Psoas muscle (tissue), 8 donors: Measurements from ENCODE around the gene AACS. TPM values are rescaled to one million over a fixed set of nuclear protein-coding genes. Genes with fewer than 3 reads are reported as not detected.
"Not testable (repeated sequence)": the region's sequence is repeated elsewhere in the genome, so short reads cannot be mapped to it uniquely, and the experiment has no call there.

Experiments
- ATAC-seq, 4 donors: fragments of 200-7000 bp; cut with Tn5 transposase; one replicate each; pipeline ENCODE4 v1.9.1; 2020; ENCODE audit warnings: moderate library complexity in 3 of 4, mild to moderate bottlenecking in 2 of 4
- DNase-seq, 2 donors: peaks; one replicate each; pipeline ENCODE4 v3.0.0-alpha.2; 2020
- H3K27ac ChIP-seq: fragments of 200-600 bp; one replicate; pipeline ENCODE4 v1.8.0; 2022
- H3K27me3 ChIP-seq, 3 donors: fragments of 200-600 bp in 1 of 3; one replicate each; pipeline versions ENCODE4 v1.6.1 to v1.8.0; 2013 to 2022; ENCODE audit warnings: low read length in 2 of 3, mild to moderate bottlenecking in 2 of 3, moderate library complexity in 1 of 3; ENCODE audit not compliant: insufficient read depth in 3 of 3
- H3K36me3 ChIP-seq, 2 donors: fragments of 200-600 bp in 1 of 2; one replicate each; pipeline versions ENCODE4 v1.6.1 to v1.8.0; 2013 to 2022; ENCODE audit warnings: low read depth in 1 of 2, mild to moderate bottlenecking in 1 of 2, moderate library complexity in 1 of 2; ENCODE audit not compliant: insufficient read depth in 1 of 2
- H3K4me1 ChIP-seq: fragments of 200-600 bp; one replicate; pipeline ENCODE4 v1.8.0; 2022
- H3K4me3 ChIP-seq: fragments of 200-600 bp; one replicate; pipeline ENCODE4 v1.8.0; 2022; ENCODE audit warnings: mild to moderate bottlenecking
- H3K9me3 ChIP-seq: fragments of 200-600 bp; one replicate; pipeline ENCODE4 v1.8.0; 2022
- WGBS, 3 donors: extraction: QIAGEN DNeasy Blood & Tissue Kit; methylation state at CpG; one replicate each; pipeline versions ENCODE4 v1.1.6 to v1.1.7; 2013; 5-methylcytosine and 5-hydroxymethylcytosine counted together
- intact Hi-C, 2 donors: fragments of 100-400 bp; cut with DNase I; formaldehyde crosslinking; loops; one replicate each; pipeline versions ENCODE4 v1.11.0 to v1.14.2; 2022
- polyA plus RNA-seq, 3 donors: library from polyadenylated mRNA; stranded (reverse); fragments of 200-250 nt; gene quantifications; one replicate each; pipeline ENCODE4 v1.2.3, GENCODE V29; 2013
- total RNA-seq, 4 donors: library from RNA; stranded (reverse); fragmentation: NEBNext Ultra II Directional in 2 of 4; extraction: Animal tissue kit (Norgen Biotek cat#: 25700) in 2 of 4; gene quantifications; one replicate each; pipeline versions ENCODE4 v1.2.1 to v1.2.4, GENCODE V29; 2021 to 2023
- TF ChIP-seq, protein P1 (sequence below): fragments of 200-600 bp; IDR thresholded peaks from one replicate; pipeline ENCODE4 v1.8.0; 2022; ENCODE audit warnings: antibody characterized with exemption
- donor health status: healthy with polysubstance abuse.
- donor health status: DM: no; HTN: no; CAD: no; lungs with moderate emphysema.
- donor health status: Bipolar disorder and iron deficiency.
- donor health status: healthy.
- donor health status: DM: yes; HTN: yes; CAD: no.
- donor health status: DM: no; HTN: no; CAD: no.
- donor health status: DM: no; HTN: no; CAD: no.
- donor health status: DM: yes; HTN: yes; CAD: no.

AACS gene
- total and polyA plus RNA-seq, 7 donors, result 3.2 to 9.5 (median 5.7) TPM

DNA sequence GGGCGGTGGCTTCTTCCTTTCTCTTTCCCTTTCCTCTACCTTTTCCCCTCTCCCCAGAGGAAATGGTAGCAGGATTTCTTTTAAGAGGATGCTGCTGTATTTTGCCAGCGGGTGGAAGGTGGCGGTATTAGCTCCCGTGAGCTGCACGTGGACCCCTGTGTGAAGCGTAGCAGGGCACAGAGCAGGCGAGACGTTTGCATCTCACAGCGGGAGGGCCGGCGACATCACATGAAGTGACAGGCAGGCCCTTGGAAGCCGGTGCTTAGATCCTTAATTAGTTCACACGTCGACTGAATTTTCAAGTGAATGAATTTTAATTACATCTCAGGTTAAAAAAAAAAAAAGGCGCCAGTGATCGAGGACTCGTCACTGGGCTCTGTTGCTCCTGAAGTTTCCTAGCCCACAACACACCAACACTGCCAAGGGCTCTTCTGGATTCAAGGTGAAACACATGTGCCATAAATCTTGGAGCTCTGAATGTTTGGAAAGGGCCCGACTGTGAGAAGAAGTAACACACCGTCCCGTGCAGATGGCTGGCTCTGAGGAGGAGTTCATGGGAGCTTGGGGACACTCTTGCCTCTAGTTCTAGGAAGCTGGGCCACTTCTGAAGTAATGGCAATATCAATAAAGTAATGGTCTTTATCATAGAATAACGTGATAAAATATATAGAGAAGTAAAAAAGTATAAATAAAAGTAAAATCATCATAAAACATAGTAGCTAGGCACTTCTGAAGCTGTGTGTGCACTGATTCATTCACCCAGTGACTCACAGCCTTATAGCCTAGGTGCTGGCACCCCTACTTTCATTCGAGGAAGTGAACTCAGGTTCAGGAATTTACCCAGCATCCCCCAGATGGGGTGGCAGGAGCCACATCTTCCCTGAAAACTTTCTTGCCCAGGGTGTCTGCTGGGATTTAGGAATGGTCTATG lies 75.3 kb downstream of the AACS start:
- WGBS, 3 donors, result 55 to 66% (median 65%) methylated on average over 22 of the region's 22 CpGs
- intact Hi-C loops, result no loop called here
- H3K9me3 ChIP-seq, result no peaks in the 10 kb centered on the region
- TF ChIP-seq, protein P1, sequence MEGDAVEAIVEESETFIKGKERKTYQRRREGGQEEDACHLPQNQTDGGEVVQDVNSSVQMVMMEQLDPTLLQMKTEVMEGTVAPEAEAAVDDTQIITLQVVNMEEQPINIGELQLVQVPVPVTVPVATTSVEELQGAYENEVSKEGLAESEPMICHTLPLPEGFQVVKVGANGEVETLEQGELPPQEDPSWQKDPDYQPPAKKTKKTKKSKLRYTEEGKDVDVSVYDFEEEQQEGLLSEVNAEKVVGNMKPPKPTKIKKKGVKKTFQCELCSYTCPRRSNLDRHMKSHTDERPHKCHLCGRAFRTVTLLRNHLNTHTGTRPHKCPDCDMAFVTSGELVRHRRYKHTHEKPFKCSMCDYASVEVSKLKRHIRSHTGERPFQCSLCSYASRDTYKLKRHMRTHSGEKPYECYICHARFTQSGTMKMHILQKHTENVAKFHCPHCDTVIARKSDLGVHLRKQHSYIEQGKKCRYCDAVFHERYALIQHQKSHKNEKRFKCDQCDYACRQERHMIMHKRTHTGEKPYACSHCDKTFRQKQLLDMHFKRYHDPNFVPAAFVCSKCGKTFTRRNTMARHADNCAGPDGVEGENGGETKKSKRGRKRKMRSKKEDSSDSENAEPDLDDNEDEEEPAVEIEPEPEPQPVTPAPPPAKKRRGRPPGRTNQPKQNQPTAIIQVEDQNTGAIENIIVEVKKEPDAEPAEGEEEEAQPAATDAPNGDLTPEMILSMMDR, result no peak
- H3K27ac ChIP-seq, result no peak overlapping the region
- DNase-seq (no peak), ATAC-seq (no peak)
- H3K27me3 ChIP-seq, result no peaks in the 10 kb centered on the region
- H3K36me3 ChIP-seq, result peaks cover 0 to 6% of the 10 kb centered on the region in 2 donors
- no peaks in the 10 kb centered on the region for H3K4me1 ChIP-seq
- no peak overlapping the region for H3K4me3 ChIP-seq

GRCh38 chr12:125141210-125141573 lies 76.0 kb downstream of the AACS start:
- 83 to 87% (median 86%) methylated on average over 11 of the region's 11 CpGs for WGBS, 3 donors
- intact Hi-C loops, H3K27me3 ChIP-seq, DNase-seq, H3K36me3 ChIP-seq, H3K4me3 ChIP-seq, H3K9me3 ChIP-seq, H3K27ac ChIP-seq, ATAC-seq, H3K4me1 ChIP-seq: not testable (repeated sequence)

- Histone ChIP-seq H3K27me3 (no peaks in the 10 kb centered on the region), H3K4me3 (no peak overlapping the region), H3K27ac (no peak overlapping the region), H3K9me3 (no peaks in the 10 kb centered on the region), H3K36me3 (peaks cover 0 to 4% of the 10 kb centered on the region in 2 donors), H3K4me1 (no peaks in the 10 kb centered on the region)
- DNase-seq, result no peak
- TF ChIP-seq, protein P1, result no peak
- ATAC-seq, result peak in 1 of 4 donors; percentile 9
- WGBS, 3 donors, result 65 to 79% (median 75%) methylated on average over 9 of the region's 9 CpGs
- intact Hi-C loops, result no loop called here
Measured at GRCh38 chr12:125142601-125143000, 77.4 kb downstream of the AACS start.

GRCh38 chr12:125143491-125143890 lies 78.3 kb downstream of the AACS start:
- no peaks in the 10 kb centered on the region for H3K27me3 ChIP-seq
- intact Hi-C loops, result no loop called here
- TF ChIP-seq, protein P1, result no peak
- DNase-seq, result no peak
- ATAC-seq, result peak in 3 of 4 donors; percentile 27 to 48 (median 28)
- WGBS, 3 donors, result 12 to 23% (median 19%) methylated on average over 9 of the region's 9 CpGs
- H3K4me1 ChIP-seq, result no peaks in the 10 kb centered on the region
- H3K9me3 ChIP-seq, result no peaks in the 10 kb centered on the region
- no peaks in the 10 kb centered on the region for H3K36me3 ChIP-seq
- H3K27ac ChIP-seq, result no peak overlapping the region
- no peak overlapping the region for H3K4me3 ChIP-seq

GRCh38 chr12:125145196-125145595 lies 80.0 kb downstream of the AACS start:
- intact Hi-C loops, result no loop called here
- Histone ChIP-seq H3K4me1 (no peaks in the 10 kb centered on the region), H3K27me3 (no peaks in the 10 kb centered on the region), H3K27ac (no peak overlapping the region), H3K36me3 (no peaks in the 10 kb centered on the region), H3K9me3 (no peaks in the 10 kb centered on the region), H3K4me3 (no peak overlapping the region)
- 30 to 37% (median 36%) methylated on average over 12 of the region's 12 CpGs for WGBS, 3 donors
- ATAC-seq (no peak), DNase-seq (no peak)
- TF ChIP-seq, protein P1, result no peak
